ENCODE data around the gene NOX5.

Gene NOX5

DNA sequence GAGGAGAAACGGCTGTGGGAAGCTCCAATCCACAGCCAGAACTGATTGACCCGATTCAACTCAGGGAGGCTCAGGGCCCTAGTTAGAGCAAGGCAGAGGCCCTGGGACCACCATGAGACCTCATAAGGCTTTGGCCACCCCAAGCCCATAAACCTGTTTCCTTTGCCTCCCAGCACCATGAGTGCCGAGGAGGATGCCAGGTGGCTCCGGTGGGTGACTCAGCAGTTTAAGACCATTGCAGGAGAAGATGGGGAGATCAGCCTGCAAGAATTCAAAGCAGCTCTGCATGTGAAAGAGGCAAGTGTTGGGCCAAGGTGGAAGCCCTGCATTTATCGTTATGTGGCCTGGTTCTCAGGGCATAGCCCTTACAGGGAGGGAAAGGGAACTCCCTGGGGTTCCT lies 11.9 kb downstream of the NOX5 start:
- no peak for DNase-seq

DNA sequence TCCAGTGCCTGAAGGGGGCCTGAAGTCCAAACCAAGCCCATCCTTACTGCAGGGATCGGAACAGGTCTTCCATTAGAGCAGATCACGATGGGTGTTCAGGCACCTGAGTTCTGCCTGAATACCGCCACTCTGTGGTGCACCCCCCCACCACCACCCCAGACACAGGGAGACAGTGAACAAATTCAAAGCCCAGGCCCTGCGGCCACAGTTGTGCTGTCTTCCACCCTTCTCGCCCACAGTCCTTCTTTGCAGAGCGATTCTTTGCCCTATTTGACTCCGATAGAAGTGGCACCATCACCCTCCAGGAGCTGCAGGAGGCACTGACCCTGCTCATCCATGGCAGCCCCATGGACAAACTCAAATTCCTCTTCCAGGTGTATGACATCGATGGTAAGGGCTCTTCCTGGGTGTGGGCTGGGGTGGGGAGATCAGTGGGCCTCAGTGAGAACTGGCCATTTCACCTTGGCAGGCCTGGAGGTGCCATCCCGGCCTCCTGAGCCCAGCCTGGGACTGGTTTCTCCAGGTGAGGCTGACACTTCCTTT lies 13.6 kb downstream of the NOX5 start:
- DNase-seq: no peak

DNA sequence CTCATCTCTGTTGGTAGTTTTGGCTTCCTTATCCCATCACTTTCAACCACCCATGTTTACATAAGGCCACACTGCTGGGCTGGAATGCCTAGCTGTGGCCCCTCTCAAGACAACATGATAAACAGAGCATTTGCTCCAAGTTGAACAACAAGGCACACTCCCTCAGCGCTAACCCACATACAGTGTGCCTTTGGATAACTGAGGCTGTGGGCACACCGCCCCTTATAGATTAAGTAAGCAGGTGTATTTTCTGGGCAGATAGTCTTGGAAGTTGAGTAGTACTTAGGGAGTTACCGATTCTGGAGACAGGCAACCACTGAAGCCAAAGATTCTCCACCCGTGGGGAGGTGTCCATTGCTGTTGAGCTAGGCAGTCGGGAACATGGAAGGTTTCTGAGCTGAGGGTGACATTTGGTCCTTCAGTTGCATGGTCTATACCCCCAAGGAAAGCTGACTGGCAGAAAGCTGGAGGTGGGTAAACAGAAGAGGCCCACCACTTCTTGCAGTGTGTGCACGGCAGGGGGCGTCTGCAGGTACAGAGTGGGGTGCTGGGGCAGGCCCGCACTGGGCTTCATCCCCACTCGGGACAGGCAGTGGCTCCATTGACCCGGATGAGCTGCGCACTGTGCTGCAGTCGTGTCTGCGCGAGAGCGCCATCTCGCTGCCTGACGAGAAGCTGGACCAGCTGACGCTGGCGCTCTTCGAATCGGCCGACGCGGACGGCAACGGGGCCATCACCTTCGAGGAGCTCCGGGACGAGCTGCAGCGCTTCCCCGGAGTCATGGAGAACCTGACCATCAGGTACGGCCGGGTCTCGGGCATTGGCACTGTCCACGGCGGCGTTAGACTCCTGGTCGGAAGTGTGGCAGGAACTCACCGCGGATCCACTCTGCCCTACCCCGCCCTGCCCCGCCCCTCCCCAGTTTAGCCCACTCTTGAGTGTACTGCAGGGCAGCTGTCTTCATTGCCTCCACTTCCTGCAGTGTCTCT lies 16.8 kb downstream of the NOX5 start:
- DNase-seq: peak in 1 of 2 donors; percentile 2

DNA sequence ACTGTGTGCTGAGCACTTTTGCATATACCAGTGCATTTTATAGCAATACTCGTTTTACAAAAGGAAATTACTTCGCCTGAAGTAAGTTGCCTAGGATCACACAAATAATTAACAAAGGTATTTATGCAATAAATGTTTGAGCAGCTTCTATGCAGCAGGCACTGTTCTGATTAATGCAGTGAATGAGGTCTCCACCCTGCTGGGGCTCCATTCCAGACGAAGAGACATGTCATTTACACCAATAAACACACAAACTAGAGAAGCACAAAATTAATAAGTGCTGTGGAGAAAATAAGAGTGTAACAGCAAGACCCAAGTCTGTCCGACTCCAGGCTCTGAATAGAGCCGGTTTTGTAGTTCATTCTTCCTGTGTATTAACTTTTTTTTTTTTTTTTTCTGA lies 17.5 kb downstream of the NOX5 start:
- DNase-seq: no peak

DNA sequence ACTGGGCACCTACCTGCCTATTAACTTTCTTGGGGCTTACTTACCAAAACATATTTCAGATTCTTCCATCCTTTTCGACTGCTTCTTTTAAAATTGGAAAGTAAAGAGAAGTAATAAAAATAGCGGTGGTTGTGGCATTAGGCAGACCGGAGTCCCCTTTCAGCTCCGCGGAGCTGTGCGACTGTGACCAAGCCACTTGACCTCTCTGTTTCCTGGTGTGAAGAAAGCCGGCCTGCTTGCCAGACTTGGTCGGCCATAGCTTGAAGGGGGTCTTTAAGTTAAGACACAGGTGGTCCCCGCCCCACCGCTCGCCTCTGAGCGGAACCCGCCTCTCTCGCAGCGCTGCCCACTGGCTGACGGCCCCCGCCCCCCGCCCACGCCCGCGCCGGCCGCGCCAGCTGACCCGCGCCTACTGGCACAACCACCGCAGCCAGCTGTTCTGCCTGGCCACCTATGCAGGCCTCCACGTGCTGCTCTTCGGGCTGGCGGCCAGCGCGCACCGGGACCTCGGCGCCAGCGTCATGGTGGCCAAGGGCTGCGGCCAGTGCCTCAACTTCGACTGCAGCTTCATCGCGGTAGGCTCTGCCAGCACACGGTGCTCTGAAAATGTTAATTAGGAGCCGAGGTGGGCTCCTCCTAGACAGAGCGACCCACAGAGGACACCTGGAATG lies 18.3 kb downstream of the NOX5 start:
- DNase-seq: no peak

DNA sequence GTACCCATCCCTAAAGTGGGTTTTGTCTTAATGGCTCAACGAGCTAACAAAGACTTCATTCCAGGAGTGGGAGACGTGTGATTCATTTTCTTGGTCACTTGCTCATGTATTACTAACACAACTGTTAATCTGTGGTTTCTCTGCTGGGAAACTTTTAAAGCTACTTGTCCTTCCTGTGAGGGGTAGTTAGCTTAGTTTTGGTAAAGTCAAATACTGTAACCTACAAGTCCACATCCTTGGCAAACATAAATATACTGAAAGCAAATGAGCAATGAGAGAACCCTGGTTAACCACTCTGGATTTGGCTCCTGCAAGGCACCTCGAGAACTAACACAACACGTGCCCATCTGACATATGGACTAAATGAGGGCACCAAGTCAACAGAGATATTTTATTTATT lies 19.9 kb downstream of the NOX5 start:
- no peak for DNase-seq

DNA sequence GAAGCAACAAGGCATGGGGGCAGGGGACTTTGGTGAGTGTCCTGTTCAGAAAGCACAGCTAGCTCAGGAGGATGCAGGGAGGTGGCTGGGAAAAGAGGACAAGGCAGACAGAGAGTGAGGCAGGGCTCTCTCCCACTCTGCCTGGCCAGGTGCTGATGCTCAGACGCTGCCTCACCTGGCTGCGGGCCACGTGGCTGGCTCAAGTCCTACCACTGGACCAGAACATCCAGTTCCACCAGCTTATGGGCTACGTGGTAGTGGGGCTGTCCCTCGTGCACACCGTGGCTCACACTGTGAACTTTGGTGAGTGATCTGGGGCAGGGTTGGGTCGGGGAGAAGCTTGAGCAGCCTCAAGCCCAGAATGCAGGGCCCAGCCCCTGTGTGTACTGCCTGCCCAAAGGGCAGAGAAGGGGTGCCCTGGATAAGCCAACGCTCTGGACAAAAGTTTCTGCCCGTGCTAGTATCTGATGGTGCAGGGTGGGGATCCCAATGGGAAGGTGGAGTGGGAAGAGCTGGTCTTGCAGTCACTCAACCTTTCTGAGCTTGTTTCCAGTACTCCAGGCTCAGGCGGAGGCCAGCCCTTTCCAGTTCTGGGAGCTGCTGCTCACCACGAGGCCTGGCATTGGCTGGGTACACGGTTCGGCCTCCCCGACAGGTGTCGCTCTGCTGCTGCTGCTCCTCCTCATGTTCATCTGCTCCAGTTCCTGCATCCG lies 20.9 kb downstream of the NOX5 start:
- DNase-seq: no peak

DNA sequence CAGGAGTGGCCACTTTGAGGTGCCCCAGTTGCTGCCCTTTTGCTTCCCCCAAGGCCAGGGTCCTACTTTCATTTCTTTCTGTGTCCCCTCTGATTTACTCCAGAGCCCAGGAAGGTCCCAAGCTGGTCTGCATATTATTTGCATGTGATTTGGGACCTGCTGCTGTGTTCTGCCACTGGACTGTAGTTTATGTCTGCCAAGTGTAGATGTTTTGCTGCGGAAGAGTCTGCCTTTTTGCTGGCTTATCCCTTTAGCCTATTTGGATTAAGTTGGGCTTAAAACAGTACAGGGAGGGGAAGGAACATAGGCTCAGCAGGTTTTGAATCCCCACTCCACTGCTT lies 21.4 kb downstream of the NOX5 start:
- DNase-seq: no peak

DNA sequence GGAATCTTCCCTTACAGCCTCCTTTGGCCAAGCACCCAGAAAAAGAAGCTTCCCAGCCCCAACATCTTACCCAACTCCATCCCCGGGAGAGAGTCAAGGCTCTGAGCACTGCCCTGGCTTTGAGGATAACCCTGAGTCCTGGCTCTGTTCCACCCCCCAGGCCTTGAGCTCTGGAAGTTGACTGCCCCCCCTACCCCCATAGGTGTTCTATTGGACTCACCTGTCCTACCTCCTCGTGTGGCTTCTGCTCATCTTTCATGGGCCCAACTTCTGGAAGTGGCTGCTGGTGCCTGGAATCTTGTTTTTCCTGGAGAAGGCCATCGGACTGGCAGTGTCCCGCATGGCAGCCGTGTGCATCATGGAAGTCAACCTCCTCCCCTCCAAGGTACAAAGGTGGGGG lies 22.3 kb downstream of the NOX5 start:
- DNase-seq: no peak

DNA sequence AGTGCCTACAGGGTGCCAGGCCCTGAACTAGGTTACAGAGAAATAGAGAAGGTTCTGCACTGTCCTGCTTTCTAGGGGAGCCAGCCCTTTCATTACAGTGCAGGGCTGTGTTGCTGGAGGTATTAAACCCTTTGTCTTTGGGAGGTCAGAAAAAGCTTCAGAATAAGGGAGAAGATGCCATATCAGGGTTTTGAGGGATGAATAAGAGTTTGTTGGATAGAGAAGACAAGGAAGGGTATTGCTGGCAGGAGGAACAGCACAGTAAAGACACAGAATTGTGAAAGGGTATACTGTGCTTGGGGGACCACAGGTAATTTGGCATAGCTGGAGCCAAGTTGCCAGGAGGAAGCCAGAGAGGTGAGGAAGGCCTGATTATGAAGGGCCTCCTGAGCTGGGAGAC lies 23.0 kb downstream of the NOX5 start:
- no peak for DNase-seq

DNA sequence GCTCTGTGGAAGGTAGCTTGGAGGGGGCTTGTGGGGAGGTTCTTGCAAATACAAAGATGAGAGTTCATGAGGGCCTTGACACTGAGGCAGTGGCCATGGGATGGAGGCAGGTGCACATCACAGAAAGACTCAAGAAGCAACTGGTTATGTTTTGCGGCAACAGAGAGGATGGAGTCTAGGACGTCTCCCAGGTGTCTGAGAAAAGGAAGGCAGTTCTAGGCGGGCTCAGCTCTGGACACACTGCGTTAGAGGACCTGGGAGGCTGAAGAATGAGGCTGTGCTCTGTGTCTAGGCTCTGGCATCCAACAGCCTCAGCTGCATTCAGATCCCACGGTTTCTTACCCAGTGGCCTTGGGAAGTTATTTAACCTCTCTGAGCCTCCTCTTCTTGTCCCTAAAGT lies 23.5 kb downstream of the NOX5 start:
- DNase-seq: no peak

DNA sequence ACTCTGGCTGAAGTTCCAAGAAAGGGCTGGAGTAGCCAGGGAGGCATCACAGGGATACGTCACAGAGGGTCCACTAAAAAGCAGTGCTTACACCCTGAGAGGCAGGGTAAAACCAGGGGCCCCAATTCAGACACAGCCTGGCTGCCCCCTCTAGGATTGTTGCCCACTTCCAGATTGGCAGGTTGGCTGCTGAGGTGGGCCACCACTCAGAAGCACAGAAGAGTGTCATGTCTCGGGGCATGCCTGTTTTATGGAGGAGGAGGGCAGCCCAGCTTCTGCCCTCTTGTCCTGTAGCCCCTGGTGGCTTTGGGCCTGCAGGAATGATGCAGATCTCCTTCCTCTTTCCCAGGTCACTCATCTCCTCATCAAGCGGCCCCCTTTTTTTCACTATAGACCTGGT lies 24.0 kb downstream of the NOX5 start:
- no peak for DNase-seq

DNA sequence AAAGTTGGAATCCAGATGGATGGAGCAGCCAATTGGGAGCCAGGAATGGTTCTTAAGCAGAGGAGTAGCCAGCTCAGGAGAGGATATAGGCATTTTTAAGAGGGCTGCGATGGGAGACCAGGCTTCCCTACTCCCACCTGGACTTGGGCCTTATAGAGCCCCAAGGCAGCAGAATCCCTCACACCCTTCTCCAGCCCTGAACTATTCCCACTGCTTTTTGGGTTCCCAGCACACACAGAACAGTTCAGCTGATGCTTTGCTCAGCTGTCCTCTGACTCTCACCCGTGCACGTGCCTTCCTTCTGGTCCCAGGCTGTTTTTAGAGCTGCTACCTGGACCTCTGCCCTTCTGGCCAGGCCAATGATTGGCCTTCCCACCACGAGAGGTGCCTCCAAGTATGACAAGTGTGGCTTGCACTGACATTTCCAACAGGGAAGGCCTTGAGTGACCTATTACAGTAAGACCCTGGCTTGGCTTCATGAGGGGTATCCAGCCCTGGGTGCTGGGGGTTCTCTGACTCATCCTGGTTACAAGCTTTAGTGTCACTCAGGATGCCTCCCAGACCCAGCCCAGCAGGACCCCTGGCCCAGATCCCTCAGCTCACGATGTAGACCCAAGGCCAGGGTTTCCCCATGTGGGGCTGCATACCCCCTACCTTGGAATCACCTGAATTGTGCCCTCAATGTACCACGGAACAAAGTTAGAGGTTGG lies 25.2 kb downstream of the NOX5 start:
- DNase-seq: no peak

DNA sequence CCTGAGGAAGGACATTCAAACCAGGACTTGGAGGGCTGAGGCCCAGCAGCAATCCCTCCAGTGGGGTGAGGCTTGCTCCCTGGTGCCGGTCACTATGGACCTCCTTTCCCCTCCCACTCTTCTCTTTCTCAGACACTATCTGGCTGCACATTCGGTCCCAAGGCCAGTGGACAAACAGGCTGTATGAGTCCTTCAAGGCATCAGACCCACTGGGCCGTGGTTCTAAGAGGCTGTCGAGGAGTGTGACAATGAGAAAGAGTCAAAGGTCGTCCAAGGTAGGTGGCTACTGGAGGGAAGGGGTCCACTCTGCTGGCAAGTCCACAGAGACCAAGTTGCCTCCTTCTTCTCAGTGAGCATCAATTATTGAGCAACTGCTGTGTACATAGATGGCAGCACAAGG lies 28.0 kb downstream of the NOX5 start:
- no peak for DNase-seq

DNA sequence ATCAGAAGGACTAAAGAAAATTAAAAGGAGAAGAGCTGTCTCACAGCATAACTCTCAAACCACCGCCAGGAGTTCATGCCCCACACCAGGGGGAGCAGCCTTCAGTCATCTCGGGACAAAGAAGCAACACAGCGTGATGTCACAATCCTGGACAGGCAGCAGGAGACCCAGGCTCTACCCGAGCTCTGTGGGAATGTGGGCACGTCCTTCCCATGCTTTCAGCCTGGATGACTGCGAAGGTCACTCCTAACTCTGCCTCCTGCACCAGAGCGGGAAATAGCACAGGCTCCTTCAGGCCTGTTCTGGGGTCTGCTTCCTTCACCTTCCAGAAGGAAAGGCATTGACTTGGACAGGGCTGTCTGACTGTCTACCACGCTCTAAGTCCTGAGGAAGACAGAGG lies 31.3 kb downstream of the NOX5 start:
- DNase-seq: no peak

DNA sequence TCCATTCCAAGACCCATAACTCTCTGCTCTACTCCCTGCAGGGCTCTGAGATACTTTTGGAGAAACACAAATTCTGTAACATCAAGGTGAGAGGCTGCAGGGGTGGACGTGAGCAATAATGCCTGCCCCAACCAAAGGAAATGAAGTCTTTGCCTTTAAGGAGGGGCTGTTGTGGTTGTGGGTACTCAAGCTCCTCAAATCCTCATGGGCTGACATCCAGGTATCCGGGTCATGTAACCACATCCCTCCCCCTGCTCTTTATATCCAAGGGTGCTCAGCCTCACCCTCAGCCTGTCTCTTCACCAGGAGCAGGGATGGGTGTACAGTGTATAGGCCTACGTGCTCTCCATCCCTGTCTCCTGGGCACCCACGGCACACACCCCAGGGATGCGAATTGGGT lies 32.3 kb downstream of the NOX5 start:
- no peak for DNase-seq

DNA sequence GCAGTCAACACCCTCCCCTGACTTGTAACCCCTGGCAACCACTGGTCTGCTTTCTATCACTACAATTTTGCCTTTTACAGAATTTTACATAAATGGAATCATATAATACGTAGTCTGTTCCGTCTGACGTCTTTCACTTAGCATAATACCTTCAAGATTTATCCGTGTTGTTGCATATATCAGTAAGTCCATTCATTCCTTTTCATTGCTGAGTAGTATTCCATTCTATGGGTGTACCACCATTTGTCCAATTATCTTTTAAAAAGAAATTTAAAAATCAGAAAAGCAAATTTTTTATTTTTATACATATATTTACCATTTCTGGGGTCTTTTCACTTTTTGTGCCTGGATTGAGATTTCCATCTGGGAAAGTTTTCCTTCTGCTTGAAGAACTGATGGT lies 35.5 kb downstream of the NOX5 start:
- DNase-seq: no peak

DNA sequence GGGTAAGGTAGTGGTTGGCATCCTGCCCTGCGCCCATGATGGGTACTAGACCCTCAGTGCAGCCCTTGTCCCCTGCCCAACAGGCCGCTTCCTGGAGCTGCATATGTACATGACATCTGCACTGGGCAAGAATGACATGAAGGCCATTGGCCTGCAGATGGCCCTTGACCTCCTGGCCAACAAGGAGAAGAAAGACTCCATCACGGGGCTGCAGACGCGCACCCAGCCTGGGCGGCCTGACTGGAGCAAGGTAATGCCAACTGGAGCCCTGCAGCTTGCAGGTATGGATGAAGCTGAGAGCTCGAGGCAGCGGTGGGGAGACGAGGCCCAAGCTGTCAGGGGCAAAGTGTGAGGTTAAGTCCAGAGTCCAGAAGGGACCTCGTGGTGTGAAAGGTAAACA lies 40.8 kb downstream of the NOX5 start:
- DNase-seq: no peak

DNA sequence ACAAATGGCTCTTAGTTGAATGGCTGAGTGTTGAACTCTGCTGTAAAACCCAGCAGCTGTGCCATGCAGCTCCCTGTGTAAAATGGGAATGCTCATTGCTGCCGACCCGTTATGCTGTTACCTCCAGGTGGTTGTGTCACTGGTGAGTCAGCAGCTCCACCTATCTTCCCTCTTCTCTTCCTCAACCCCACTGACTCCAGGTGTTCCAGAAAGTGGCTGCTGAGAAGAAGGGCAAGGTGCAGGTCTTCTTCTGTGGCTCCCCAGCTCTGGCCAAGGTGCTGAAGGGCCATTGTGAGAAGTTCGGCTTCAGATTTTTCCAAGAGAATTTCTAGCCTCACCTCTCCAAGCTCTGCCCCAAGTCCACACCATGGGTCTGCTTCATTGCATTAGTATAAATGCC lies 41.9 kb downstream of the NOX5 start:
- no peak for DNase-seq

DNA sequence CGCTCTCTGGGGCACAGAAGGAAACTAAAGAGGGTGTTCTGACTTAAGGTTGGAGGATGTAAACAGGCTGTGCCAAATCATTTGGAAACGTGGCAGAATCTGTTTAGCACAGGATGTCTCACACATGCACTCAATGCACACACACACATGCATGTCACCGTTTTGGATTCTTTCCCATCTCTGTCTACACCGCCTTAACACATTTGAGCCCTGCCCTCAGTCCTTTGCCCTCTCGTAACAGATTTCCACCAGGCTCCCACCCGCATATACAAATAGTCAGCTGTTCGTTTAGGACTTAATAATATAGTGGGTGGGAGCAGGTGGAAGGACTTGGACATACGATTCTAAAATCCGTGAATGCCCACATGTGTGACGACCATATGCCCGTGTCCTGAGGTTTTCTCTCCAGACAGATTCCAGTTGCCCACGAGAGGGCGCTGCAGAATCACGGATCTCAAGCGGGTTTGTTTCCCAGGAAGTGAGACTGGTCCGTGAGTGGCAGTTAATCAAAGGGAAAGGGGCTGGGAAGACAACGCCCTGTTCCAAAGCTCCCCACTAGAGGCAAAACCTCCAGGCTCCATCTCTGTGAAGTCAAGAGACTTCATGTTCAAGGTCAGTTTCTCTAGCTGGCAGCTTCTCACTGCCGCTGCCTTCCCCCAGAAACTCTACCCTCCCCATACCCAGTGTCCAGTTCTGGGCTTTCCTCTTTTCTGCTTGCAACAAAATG lies 44.5 kb downstream of the NOX5 start:
- DNase-seq: peak; percentile 66 to 76

DNA sequence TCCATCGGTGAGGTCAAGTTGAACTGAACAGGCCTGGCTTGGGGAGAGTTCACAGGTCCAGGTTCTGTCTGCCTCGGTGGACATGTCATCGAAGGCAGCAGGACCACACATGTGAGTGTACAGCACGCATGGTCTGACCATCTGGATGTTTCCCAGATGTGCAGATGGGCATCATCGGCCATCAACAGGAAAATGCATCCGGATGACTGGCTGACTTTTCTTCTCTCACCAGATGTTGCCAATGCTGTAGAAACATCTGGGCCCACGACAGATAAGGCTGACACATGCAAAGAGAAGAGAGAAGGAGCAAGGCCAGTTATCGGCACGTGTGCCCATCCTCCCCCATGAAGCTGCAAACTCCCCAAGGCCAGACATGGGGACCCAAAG lies 45.1 kb downstream of the NOX5 start:
- DNase-seq: no peak

DNA sequence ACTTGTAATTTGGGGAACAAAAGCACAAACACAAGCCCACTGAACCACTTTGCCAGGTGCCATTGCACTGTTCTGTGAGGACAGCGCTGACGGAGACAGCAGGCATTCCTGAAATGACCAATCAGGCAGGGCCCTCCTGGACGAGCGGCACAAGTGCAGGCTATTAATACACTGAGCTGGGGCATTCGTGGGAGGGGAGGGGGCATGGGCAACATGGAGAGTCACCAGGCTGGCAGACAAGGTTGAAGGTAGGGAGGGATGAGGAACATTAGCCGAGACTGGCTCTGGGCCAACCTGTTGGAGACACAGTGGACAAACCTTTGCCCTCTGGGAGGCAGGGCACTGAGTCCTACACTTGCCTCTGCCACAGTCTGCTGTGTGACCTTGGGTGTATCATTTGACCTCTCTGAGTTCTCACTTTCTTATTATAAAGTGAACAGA lies 45.6 kb downstream of the NOX5 start:
- DNase-seq: no peak

Data from activated CD4-positive, alpha-beta T cell treated with anti-CD3 and anti-CD28 coated beads for 4 hours (primary cell).